Left lobe of liver (tissue), 2 donors: ENCODE results near the gene AXIN2. TPM values are rescaled to one million over a fixed set of nuclear protein-coding genes. Genes with fewer than 3 reads are reported as not detected.
"Not testable (repeated sequence)": the region's sequence is repeated elsewhere in the genome, so short reads cannot be mapped to it uniquely, and the experiment has no call there.

Experiments used
- ATAC-seq: fragments of 200-7000 bp; cut with Tn5 transposase; one replicate; pipeline ENCODE4 v1.9.1; 2020; ENCODE audit warnings: mild to moderate bottlenecking, moderate library complexity
- DNase-seq: peaks from one replicate; pipeline ENCODE4 v3.0.0-alpha.2; 2020; ENCODE audit warnings: low spot score
- total RNA-seq: library from RNA; stranded (reverse); gene quantifications from one replicate; pipeline ENCODE4 v1.2.1, GENCODE V29; 2021
- donor health status: DM: no; HTN: no; CAD: no; lungs with moderate emphysema.
- donor health status: DM: no; HTN: yes; CAD: no.

The AXIN2 gene
- total RNA-seq, 1 donor from 2014 or later: 3.6 TPM

GRCh38 chr17:65523411-65523810 is 38.0 kb downstream of the AXIN2 start:
- no peak for DNase-seq
- no peak for ATAC-seq

- DNase-seq (no peak), ATAC-seq (no peak)
Observed at GRCh38 chr17:65522751-65523404, 38.6 kb downstream of the AXIN2 start.

- DNase-seq (no peak), ATAC-seq (no peak)
Observed at GRCh38 chr17:65519462-65519861, 42.0 kb downstream of the AXIN2 start.

- no peak for ATAC-seq
- no peak for DNase-seq
Observed at GRCh38 chr17:65518256-65518655, 43.2 kb downstream of the AXIN2 start.

GRCh38 chr17:65515959-65516948 is 45.2 kb downstream of the AXIN2 start:
- no peak for ATAC-seq
- DNase-seq: no peak

GRCh38 chr17:65515512-65515911 is 45.9 kb downstream of the AXIN2 start:
- no peak for ATAC-seq
- DNase-seq: no peak

- ATAC-seq (no peak), DNase-seq (no peak)
Observed at GRCh38 chr17:65514541-65514940, 46.9 kb downstream of the AXIN2 start.

- no peak for ATAC-seq
Observed at GRCh38 chr17:65514082-65514481, 47.4 kb downstream of the AXIN2 start.

GRCh38 chr17:65511316-65511715 is 50.1 kb downstream of the AXIN2 start:
- ATAC-seq: no peak
- DNase-seq: no peak

More at GRCh38 chr17:65514082-65514481, 47.4 kb downstream of the AXIN2 start:
- no peak for DNase-seq

- no peak for DNase-seq
- ATAC-seq: no peak
Observed at GRCh38 chr17:65509032-65509431, 52.4 kb downstream of the AXIN2 start.

- not testable (repeated sequence) for ATAC-seq, DNase-seq
Observed at GRCh38 chr17:65504673-65505072, 56.8 kb downstream of the AXIN2 start.

GRCh38 chr17:65504141-65504540 is 57.3 kb downstream of the AXIN2 start:
- ATAC-seq: no peak

GRCh38 chr17:65503557-65503956 is 57.9 kb downstream of the AXIN2 start:
- ATAC-seq (no peak), DNase-seq (no peak)

More at GRCh38 chr17:65504141-65504540, 57.3 kb downstream of the AXIN2 start:
- DNase-seq: no peak

GRCh38 chr17:65498816-65499215 is 62.6 kb downstream of the AXIN2 start:
- no peak for DNase-seq
- no peak for ATAC-seq

GRCh38 chr17:65496801-65497200 is 64.6 kb downstream of the AXIN2 start:
- ATAC-seq (no peak), DNase-seq (no peak)

GRCh38 chr17:65495122-65496055 is 66.1 kb downstream of the AXIN2 start:
- ATAC-seq: no peak
- DNase-seq: no peak

GRCh38 chr17:65489413-65490155 is 71.9 kb downstream of the AXIN2 start:
- DNase-seq: no peak
- ATAC-seq: no peak

- DNase-seq: no peak
- no peak for ATAC-seq
Observed at GRCh38 chr17:65488665-65489064, 72.8 kb downstream of the AXIN2 start.

- no peak for ATAC-seq
- no peak for DNase-seq
Observed at GRCh38 chr17:65487990-65488389, 73.5 kb downstream of the AXIN2 start.

GRCh38 chr17:65487161-65487560 is 74.3 kb downstream of the AXIN2 start:
- ATAC-seq: no peak

More at GRCh38 chr17:65487161-65487560, 74.3 kb downstream of the AXIN2 start:
- no peak for DNase-seq
